Panc1 (cell line): ENCODE data around the gene STRIP1. TPM values are rescaled to one million over a fixed set of nuclear protein-coding genes. Genes with fewer than 3 reads are reported as not detected.
A peak's percentile ranks its signal among the peaks of the same experiment; 100 is the strongest.

Experiments used
- ATAC-seq: fragments of 200-7000 bp; cut with Tn5 transposase; 2 replicates; pipeline ENCODE4 v1.9.1; 2020; ENCODE audit warnings: mild to moderate bottlenecking, moderate library complexity
- BruUV-seq: library from RNA; stranded (reverse); fragments of 400-500 nt; replicated peaks from 2 replicates; lab custom pipeline; 2021; lab: Mats Ljungman, UMichigan
- CTCF ChIA-PET: fragments of 300-600 bp; sonication (Branson Sonifier 250); formaldehyde crosslinking; loops from one replicate; lab custom pipeline; 2022; ENCODE audit warnings: antibody characterized with exemption; lab: Charles Lee
- POLR2A ChIA-PET: fragments of 300-600 bp; sonication (Branson Sonifier 250); formaldehyde crosslinking; loops from one replicate; lab custom pipeline; 2022; ENCODE audit warnings: antibody characterized with exemption; lab: Charles Lee
- DNase-seq: peaks from one replicate; pipeline ENCODE4 v3.0.0-alpha.2; 2010; ENCODE audit warnings: low read depth, low spot score
- H3K27ac ChIP-seq: 2 replicates; pipeline ENCODE4 v1.5.1; 2011; ENCODE audit warnings: mild to moderate bottlenecking, low read length, inconsistent platforms
- H3K27me3 ChIP-seq: fragments of 200-500 bp; sonication (Bioruptor generic); 2 replicates; pipeline ENCODE4 v1.6.0; 2014; ENCODE audit warnings: low read length, inconsistent platforms; ENCODE audit not compliant: control insufficient read depth, insufficient read depth
- H3K36me3 ChIP-seq: fragments of 200-500 bp; sonication (Bioruptor generic); 2 replicates; pipeline ENCODE4 v1.5.1; 2014; ENCODE audit warnings: inconsistent platforms, mild to moderate bottlenecking, low read length, moderate library complexity; ENCODE audit not compliant: control insufficient read depth, insufficient read depth
- H3K4me1 ChIP-seq: 2 replicates; pipeline ENCODE4 v1.5.1; 2011; ENCODE audit warnings: inconsistent platforms, mild to moderate bottlenecking, low read length, moderate library complexity; ENCODE audit not compliant: control insufficient read depth, insufficient read depth
- H3K4me3 ChIP-seq, 2 experiments: 2 replicates each; pipeline ENCODE4 v1.5.1; 2011 to 2012; ENCODE audit warnings: low read depth in 2 of 2, low read length in 2 of 2, mild to moderate bottlenecking in 2 of 2, inconsistent platforms in 1 of 2, moderate library complexity in 1 of 2
- H3K9me3 ChIP-seq: fragments of 200-500 bp; sonication (Bioruptor generic); 2 replicates; pipeline ENCODE4 v1.5.1; 2014; ENCODE audit warnings: low read depth, mild to moderate bottlenecking, inconsistent platforms, low read length, moderate library complexity; ENCODE audit not compliant: control insufficient read depth, insufficient read depth
- POLR2AphosphoS5 ChIP-seq: IDR thresholded peaks from 2 replicates; pipeline ENCODE4 v1.6.1; 2012; ENCODE audit warnings: mild to moderate bottlenecking, low read depth, low read length, moderate library complexity
- SIN3A ChIP-seq: IDR thresholded peaks from 2 replicates; pipeline ENCODE4 v1.6.1; 2012; ENCODE audit warnings: low read depth, mild to moderate bottlenecking, low read length, moderate library complexity, borderline replicate concordance; ENCODE audit not compliant: insufficient read depth
- TCF7L2 ChIP-seq: IDR thresholded peaks from 2 replicates; pipeline ENCODE4 v1.6.1; 2011; ENCODE audit warnings: mild to moderate bottlenecking, low read depth, low read length, inconsistent platforms
- in situ Hi-C: cut with HindIII; loops from 2 replicates; pipeline ENCODE4 v1.10.0; 2016; ENCODE audit warnings: low sequenced_read_pairs, low pct_unique_long_range_greater_than_20kb
- intact Hi-C: fragments of 100-400 bp; cut with micrococcal nuclease; formaldehyde crosslinking; loops from one replicate; pipeline ENCODE4 v1.10.0; 2022; ENCODE audit not compliant: unreplicated experiment
- total RNA-seq: library from RNA; stranded (reverse); gene quantifications from one replicate; pipeline ENCODE4 v1.2.1, GENCODE V29; 2021; ENCODE audit not compliant: unreplicated experiment
- TF ChIP-seq, protein P1 (sequence below), 2 experiments: IDR thresholded peaks; 2 replicates each; pipeline ENCODE4 v1.6.1; 2011 to 2012; ENCODE audit warnings: low read depth in 2 of 2, control low read depth in 1 of 2, low read length in 1 of 2, mild to moderate bottlenecking in 1 of 2, moderate library complexity in 1 of 2; ENCODE audit not compliant: insufficient read depth in 1 of 2
- TF ChIP-seq, protein P2 (sequence below): fragments of 450-650 bp; IDR thresholded peaks from 2 replicates; pipeline ENCODE4 v1.5.1; 2017; ENCODE audit warnings: mild to moderate bottlenecking

STRIP1 gene
- total RNA-seq, 1 experiment from 2014 or later = 26.1 TPM

DNA sequence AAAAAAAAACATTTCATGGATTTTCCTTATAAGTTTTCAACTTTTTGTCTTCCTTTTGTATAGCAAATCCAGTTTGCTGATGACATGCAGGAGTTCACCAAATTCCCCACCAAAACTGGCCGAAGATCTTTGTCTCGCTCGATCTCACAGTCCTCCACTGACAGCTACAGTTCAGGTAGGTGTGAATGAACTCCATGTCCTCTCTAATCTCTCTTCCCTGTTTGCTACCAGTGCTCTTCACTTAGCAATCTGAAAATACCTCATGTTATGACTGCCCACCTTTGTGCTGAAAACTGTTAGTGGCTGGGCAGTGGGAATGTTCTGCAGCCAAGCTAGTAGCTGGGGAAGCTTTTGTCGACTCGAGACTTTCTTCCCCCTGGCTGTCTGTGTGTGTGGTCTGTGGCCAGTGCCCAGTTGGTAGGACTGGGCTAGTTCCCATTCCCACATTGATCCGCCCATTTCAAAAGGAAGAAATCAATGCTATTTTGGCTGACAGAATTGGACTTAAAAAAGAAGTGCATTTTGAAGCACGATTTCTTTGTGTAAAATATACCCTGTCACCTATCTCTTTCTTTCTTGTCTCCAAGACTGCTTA lies 25.4 kb upstream of the STRIP1 start:
- BruUV-seq = no TSS peak
- no peak overlapping the region for H3K27ac ChIP-seq
- no peaks in the 10 kb centered on the region for H3K27me3 ChIP-seq
- no peaks in the 10 kb centered on the region for H3K9me3 ChIP-seq
- peaks cover 26% of the 10 kb centered on the region for H3K36me3 ChIP-seq
- H3K4me3 ChIP-seq = no peak overlapping the region
- in situ Hi-C loops = no loop called here
- TF ChIP-seq SIN3A = no peak
- TF ChIP-seq POLR2AphosphoS5 = no peak
- H3K4me1 ChIP-seq = peaks cover 37% of the 10 kb centered on the region
- no peak for ATAC-seq
- no peak for DNase-seq
- intact Hi-C loops = no loop called here
- ChIA-PET CTCF (no interaction called here), POLR2A (no interaction called here)

DNA sequence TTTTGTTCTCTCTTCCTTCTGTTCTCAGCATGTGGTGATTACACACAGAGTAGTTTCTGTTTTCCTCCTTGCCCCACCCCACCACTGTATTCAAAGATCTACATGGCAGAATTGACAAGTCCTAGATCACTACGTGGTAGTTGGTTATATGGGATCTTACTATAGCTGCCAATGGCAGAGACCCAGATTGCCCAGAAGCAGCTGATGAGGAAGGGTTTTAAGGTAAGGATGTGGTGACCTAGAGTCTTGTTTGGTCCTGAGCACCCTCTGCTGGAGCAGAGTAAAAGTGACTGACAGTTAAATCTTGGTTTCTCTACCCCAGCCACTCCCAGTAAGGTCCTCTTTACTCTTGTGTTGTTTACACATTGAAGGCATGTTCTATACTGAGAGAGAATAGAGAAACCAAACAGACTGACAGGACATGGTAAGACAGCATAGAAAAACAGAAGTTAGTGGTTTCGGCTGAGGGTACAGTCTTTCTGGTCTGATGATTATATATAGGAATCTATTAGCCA lies 22.8 kb upstream of the STRIP1 start:
- Histone ChIP-seq H3K27me3 (no peaks in the 10 kb centered on the region), H3K4me3 (no peak overlapping the region), H3K9me3 (no peaks in the 10 kb centered on the region), H3K4me1 (peaks cover 12% of the 10 kb centered on the region), H3K27ac (peak overlapping the region; percentile 7; the same call in 1 of the 2 replicates), H3K36me3 (peaks cover 45% of the 10 kb centered on the region)
- DNase-seq (no peak), ATAC-seq (peak; percentile 84)
- CTCF ChIA-PET = no interaction called here
- POLR2A ChIA-PET = no interaction called here
- no TSS peak for BruUV-seq
- TF ChIP-seq, protein P1, sequence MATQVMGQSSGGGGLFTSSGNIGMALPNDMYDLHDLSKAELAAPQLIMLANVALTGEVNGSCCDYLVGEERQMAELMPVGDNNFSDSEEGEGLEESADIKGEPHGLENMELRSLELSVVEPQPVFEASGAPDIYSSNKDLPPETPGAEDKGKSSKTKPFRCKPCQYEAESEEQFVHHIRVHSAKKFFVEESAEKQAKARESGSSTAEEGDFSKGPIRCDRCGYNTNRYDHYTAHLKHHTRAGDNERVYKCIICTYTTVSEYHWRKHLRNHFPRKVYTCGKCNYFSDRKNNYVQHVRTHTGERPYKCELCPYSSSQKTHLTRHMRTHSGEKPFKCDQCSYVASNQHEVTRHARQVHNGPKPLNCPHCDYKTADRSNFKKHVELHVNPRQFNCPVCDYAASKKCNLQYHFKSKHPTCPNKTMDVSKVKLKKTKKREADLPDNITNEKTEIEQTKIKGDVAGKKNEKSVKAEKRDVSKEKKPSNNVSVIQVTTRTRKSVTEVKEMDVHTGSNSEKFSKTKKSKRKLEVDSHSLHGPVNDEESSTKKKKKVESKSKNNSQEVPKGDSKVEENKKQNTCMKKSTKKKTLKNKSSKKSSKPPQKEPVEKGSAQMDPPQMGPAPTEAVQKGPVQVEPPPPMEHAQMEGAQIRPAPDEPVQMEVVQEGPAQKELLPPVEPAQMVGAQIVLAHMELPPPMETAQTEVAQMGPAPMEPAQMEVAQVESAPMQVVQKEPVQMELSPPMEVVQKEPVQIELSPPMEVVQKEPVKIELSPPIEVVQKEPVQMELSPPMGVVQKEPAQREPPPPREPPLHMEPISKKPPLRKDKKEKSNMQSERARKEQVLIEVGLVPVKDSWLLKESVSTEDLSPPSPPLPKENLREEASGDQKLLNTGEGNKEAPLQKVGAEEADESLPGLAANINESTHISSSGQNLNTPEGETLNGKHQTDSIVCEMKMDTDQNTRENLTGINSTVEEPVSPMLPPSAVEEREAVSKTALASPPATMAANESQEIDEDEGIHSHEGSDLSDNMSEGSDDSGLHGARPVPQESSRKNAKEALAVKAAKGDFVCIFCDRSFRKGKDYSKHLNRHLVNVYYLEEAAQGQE (IDR thresholded peaks at IDR 0.05; ENCODE audit: insufficient read depth in 1 of 2, low read depth in 2 of 2, low read length in 1 of 2) = no peak
- TF ChIP-seq, protein P2, sequence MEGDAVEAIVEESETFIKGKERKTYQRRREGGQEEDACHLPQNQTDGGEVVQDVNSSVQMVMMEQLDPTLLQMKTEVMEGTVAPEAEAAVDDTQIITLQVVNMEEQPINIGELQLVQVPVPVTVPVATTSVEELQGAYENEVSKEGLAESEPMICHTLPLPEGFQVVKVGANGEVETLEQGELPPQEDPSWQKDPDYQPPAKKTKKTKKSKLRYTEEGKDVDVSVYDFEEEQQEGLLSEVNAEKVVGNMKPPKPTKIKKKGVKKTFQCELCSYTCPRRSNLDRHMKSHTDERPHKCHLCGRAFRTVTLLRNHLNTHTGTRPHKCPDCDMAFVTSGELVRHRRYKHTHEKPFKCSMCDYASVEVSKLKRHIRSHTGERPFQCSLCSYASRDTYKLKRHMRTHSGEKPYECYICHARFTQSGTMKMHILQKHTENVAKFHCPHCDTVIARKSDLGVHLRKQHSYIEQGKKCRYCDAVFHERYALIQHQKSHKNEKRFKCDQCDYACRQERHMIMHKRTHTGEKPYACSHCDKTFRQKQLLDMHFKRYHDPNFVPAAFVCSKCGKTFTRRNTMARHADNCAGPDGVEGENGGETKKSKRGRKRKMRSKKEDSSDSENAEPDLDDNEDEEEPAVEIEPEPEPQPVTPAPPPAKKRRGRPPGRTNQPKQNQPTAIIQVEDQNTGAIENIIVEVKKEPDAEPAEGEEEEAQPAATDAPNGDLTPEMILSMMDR = peak; percentile 70
- intact Hi-C loops = no loop called here
- in situ Hi-C loops = no loop called here

DNA sequence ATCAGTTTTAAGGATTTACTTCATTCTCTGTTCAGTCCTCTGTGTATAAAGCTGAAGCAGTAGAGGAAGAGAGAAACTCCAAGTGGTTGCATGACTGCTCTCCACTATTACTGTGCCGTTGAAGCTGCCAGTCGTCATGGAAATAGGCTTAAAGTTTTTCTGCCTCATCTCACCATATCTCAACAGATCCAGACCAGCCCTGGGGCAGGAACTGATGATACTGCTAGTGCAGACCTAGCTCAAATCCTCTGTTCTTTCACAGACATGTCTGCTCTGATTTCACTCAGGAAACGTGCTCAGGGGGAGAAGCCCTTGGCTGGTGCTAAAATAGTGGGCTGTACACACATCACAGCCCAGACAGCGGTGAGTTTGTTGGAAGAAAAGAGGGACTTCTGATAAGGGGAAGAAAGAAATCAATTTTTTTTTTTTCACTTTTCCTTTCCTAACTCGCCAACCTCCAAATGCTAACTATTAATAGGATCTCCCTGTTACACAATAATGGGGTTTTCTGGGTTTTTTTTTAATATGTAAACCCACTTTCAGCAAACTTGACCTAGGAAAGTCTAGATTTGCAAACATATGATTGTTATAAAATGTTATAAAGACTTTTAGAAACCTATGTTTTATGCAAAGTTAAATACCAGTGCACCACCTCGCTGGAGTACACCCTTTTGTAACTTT lies 22.2 kb upstream of the STRIP1 start:
- intact Hi-C loops (no loop called here), in situ Hi-C loops (no loop called here)
- Histone ChIP-seq H3K4me3 (no peak overlapping the region), H3K27ac (no peak overlapping the region), H3K9me3 (no peaks in the 10 kb centered on the region), H3K4me1 (peaks cover 6% of the 10 kb centered on the region; the same call in 1 of the 2 replicates), H3K27me3 (no peaks in the 10 kb centered on the region), H3K36me3 (peaks cover 51% of the 10 kb centered on the region)
- ChIA-PET CTCF (no interaction called here), POLR2A (no interaction called here)
- DNase-seq (no peak), ATAC-seq (no peak)
- no TSS peak for BruUV-seq
- TF ChIP-seq TCF7L2 (no peak), SIN3A (no peak), POLR2AphosphoS5 (no peak)
- TF ChIP-seq, protein P1 (IDR thresholded peaks at IDR 0.05; ENCODE audit: insufficient read depth in 1 of 2, low read depth in 2 of 2, low read length in 1 of 2) = no peak
- TF ChIP-seq, protein P2 = no peak
